ELF-1 (cell line): ENCODE measurements around the gene DCN.
A peak's percentile ranks its signal among the peaks of the same experiment; 100 is the strongest.

ENCODE experiments used
- DNase-seq: peaks from one replicate; pipeline ENCODE4 v3.0.0-alpha.2; 2016; ENCODE audit warnings: low read depth, low spot score

The DCN gene

DNA sequence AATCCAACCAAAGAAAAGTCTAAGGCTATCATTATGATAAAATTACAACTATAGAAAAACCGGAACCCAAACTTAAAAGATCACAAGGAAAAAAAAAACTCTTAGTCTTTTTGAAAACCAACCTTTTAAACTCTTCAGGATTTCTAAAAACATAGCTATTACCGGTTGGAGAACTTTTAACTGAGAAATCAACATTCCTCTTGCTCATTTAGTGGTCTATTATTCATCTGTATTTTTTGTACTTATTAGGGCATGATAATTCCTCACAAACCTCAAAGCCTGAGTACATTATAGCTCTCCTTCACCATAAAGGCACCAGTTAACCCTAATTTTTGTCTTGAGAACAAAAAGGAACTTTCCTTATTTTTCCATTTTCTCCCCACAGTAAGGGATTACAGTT, 81.7 kb downstream of the DCN start:
- no peak for DNase-seq

DNA sequence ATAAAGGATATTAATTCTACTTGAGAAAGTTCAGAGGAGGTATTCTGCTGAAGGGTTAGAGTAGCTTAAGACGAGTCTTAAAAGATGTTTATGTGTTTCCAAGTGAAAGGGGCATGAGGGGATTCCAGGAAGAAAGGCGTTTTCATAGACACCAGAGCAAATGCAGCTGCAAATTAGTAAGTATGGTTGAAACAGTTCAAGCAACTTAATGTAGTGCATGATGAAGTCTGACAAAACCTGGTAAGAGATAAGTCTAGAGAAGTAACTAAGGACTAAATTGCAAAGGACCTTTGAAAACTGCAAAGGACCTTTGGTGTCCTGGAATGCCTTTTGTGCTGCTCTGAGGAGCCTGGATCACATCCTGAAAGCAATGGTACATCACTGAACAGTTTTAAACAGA, 82.8 kb downstream of the DCN start:
- DNase-seq, result no peak

DNA sequence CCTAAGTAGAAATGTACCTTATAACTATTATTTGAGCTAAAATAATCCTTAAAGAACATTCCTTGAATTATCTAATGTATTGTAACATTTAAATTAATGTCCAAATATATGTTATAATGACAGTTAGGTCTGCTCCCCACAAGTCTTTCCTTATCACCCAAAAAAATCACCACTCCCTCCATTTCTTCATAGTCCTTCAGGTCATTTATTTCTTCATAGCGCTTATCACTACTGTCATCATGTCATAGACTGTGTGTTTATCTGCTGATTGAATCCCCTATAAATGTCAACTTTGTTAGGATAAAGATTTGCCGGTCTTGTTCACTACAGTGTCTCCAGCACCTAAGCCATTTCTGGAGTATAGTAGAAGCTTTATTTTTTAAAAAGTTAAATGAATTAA, 83.3 kb downstream of the DCN start:
- no peak for DNase-seq

DNA sequence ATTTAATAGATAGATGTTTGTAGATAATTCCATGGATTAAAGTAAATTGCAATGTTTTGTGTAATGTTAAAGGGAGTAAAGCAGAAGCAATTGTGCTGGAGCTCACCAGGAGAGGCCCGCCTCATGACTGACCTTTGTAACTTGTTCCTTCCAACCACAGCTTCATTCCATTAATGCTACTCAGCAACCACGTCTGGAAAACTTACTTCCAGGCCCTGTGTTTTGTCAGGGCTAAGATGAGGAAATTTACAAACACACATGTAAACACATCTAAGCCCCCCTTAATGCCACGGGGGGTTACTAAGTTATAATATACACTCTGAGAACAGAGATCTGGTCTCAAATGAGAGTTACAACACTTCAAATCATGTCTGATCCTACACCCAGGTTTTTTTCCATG, 83.7 kb downstream of the DCN start:
- peak; percentile 29 for DNase-seq

DNA sequence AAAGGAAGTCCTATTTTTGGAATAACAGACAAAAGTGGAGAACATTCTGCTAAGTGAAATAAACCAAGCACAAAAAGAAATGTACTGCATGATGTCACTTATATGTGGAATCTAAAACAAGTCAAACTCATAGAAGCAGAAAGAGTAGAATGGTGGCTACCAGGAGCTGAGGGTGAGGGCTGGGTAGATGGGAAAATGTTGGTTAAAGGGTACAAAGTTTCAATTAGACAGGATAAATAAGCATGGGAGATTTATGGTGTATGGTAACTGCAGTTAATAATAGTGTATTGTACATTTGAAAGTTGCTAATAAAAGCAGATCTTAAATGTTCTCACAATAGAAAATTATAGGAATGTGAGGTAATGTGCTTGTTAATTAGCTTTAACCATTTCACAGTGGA, 84.2 kb downstream of the DCN start:
- DNase-seq, result no peak

DNA sequence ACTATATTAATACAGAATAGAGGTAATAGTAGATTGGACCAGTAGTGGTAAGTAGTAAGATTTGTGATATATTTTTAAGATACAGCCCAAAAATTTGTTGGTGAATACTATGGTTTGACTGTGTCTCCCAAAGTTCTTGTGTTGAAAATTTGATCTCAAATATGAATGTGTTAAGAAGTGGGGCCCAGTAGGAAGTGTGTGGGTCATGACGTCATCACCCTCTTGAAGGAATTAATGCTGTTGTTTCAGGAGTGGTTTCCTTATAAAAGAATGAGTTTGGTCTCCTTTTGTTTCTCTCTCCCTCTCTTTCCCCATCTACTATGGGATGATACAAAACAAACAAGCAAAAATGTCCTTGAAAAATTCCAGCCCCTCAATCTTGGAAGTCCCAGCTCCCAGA, 87.7 kb downstream of the DCN start:
- no peak for DNase-seq

DNA sequence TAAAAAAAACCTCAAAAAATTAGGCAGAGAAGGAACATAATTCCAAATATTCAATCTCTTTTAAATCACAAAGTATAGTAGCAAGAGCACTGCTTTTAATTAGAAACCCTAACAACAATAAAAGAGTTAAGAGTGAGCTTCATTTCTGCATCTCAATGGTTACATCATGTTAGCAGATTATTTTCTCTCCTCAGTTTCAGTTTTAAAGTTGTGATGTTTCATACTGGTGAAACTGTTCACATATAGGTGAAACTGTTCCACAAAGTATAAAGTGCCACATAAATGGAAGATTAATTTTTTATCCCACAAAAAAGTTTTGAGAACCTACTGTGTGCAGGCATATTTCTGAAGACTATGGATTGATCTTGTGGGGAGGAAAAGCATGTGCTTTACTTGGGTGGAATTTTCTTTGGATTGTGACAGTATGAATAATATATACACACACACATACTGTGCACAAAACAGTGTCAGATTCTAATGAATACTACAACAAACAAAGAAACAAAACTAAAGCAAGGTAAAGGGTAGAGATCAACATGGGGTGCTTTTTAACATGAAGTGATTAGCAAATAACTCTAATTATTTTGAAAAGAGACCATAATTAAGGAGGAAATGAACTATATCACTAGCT, 88.5 kb downstream of the DCN start:
- DNase-seq, result no peak

DNA sequence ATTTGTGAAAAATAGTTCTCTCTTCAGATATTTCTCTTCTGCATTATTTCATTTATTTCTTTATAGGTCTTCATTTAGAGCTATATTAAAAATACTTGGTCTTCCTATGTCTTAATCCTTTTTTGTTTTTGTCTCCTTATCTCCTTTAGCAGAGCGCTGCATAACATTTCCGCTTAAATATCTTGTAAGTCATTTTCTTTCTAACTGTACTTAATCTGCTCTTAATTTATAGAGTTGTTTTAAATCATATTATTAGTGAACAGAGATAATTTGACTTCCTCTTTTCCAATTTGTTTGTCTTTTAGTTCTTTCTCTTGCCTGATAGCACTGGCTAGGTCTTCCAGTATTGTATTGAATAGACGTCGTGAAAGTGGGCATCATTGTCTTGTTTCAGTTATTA, 89.3 kb downstream of the DCN start:
- DNase-seq, result no peak

DNA sequence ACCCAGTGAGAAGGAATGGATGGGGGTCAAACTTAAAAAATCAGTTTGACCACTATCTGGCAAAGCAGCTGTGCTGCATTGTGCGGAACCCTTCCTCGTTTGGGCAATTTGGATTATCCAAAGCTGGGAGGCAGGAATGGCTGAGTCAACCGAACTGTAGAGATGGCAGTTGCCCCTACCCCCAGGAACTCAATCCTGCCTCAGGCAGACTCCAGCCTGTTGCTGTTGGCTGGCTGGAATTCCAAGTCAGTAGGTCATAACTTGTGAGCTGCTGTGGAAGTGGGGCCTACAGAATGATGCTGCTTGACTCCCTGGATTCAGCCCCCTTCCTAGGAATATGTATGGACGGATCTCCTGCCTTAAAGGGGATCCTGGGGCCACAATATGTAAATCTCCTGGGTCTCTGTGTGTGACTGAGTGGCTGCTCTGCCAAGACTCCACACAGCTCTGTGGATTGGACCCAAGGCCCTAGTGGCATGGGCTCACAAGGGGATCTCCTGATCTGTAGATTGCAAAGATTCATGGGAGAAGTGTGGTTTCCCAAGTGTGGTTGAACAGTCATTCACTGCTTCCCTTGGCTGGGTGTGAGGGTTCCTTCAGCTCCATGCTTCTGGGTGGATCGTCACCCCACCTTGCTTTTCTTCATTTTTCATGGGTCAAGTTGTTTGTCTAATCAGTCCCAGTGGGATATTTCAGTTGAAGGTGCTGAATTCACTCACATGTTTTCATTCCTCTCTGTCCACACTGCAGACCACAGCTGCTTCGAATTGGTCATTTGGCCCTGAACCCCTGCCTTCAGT, 90.5 kb downstream of the DCN start:
- peak; percentile 8 for DNase-seq
